ENCODE measurements around the gene NTNG1.
A peak's percentile ranks its signal among the peaks of the same experiment; 100 is the strongest.

NTNG1 gene

DNA sequence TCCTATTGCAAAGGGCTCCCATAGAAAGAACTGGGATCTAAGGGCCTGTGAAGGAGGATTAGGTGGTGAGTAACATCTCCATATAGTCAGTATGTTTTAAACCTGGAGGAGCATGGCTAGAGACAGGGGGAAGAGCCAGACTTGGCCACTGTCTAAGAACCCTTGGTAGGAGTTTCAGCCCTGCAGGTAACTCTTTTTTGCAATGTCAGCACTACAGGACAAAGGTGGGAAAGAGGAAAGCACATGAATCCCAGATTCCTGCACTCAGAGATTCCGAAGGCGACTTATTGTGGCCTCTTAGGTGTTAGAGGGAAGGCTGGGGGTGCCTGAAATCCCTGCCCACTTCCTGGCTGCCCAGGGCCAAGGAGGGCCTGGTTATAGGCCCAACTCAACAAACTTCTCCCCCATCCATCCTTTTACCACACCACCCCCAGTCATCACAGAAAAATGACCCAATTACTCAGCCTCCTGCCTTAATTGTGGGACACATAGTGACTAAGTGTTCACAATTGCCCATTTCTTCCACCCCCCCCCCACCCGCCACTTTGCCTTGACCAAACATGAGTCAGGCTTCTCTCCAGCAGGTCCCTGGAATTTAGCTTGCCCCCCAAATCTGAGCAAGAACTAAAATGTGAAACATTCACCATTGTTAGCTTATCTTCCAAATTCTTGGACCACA, 1.9 kb upstream of the NTNG1 start:
- Histone ChIP-seq H3K4me1 (ENCODE audit: low read length) (no peaks in the 10 kb centered on the region), H3K9ac (ENCODE audit: low read length) (no peak overlapping the region), H3K9me2 (replicated peaks; ENCODE audit: insufficient read depth, low read length) (no peaks in the 10 kb centered on the region), H3K27ac (ENCODE audit: low read length) (no peak overlapping the region), H3K9me3 (replicated peaks; ENCODE audit: insufficient read depth, low read length) (no peaks in the 10 kb centered on the region), H3K4me2 (ENCODE audit: low read depth, low read length) (no peak overlapping the region), H3K36me3 (replicated peaks; ENCODE audit: insufficient read depth, low read length) (no peaks in the 10 kb centered on the region), H4K20me1 (ENCODE audit: insufficient read depth, low read length) (no peaks in the 10 kb centered on the region), H2AFZ (ENCODE audit: low read length) (no peak overlapping the region), H3K4me3 (ENCODE audit: low read length) (no peak overlapping the region), H3K79me2 (ENCODE audit: low read length) (no peaks in the 10 kb centered on the region), H3K27me3 (replicated peaks; ENCODE audit: insufficient read depth, low read length) (no peaks in the 10 kb centered on the region), H3F3A (ENCODE audit: insufficient read depth, low read length) (no peaks in the 10 kb centered on the region)
- no peak for DNase-seq
- TF ChIP-seq, protein P1, sequence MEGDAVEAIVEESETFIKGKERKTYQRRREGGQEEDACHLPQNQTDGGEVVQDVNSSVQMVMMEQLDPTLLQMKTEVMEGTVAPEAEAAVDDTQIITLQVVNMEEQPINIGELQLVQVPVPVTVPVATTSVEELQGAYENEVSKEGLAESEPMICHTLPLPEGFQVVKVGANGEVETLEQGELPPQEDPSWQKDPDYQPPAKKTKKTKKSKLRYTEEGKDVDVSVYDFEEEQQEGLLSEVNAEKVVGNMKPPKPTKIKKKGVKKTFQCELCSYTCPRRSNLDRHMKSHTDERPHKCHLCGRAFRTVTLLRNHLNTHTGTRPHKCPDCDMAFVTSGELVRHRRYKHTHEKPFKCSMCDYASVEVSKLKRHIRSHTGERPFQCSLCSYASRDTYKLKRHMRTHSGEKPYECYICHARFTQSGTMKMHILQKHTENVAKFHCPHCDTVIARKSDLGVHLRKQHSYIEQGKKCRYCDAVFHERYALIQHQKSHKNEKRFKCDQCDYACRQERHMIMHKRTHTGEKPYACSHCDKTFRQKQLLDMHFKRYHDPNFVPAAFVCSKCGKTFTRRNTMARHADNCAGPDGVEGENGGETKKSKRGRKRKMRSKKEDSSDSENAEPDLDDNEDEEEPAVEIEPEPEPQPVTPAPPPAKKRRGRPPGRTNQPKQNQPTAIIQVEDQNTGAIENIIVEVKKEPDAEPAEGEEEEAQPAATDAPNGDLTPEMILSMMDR (IDR thresholded peaks at IDR 0.05; ENCODE audit: low read length), result no peak
- TF ChIP-seq EZH2 (optimal IDR thresholded peaks at IDR 0.05; ENCODE audit: low read depth, low read length) (no peak), EZH2phosphoT487 (IDR thresholded peaks at IDR 0.05; ENCODE audit: low read length) (no peak)

DNA sequence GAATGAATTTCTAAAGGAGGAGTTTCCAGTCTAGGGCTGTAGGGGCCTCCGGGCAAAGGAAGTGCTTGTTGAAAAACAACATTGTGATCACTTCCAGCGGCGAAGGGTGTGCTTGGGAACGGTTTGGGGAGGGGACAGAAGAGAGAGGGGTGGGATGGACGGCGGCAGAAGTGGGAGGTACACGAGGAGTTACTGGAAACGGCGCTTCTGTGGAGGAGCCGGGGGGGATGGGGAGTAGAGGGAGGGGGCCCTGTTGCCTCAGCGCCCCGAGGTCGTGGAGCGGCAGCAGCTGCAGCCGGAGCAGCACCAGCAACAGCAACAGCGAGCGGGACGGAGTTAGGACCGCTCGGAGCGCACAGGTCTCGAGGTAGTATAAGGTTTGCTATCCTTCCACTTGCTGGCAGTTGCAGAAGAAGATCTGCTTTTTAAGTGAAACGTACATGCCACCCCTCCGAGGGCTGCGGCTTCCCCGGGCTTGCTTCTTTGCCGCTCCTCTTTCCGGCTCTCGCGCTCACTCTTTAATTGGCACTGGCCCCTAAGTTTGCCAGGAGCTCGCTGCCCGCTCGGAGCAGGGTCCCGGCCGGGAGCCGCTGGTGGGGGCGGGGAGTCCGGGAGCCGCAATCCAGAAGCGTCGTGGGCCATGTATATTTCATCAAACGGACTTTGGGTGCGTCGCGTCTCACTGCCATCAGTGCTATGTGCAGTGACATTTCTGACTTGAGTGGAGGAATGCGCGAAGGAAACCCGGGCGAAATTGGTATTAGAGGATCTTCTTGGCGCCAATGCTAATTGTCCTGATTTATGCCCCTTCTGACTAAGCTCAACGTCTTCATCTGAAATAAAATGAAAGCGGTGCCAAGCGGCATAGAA, 771 bp upstream of the NTNG1 start:
- no peaks in the 10 kb centered on the region for H3K27me3 ChIP-seq (replicated peaks; ENCODE audit: insufficient read depth, low read length)
- peak overlapping the region; percentile 31; the same call in 1 of the 2 replicates for H2AFZ ChIP-seq (ENCODE audit: low read length)
- no peaks in the 10 kb centered on the region for H3K79me2 ChIP-seq (ENCODE audit: low read length)
- no peaks in the 10 kb centered on the region for H3K4me1 ChIP-seq (ENCODE audit: low read length)
- no peak overlapping the region for H3K27ac ChIP-seq (ENCODE audit: low read length)
- H3K9me2 ChIP-seq (replicated peaks; ENCODE audit: insufficient read depth, low read length), result no peaks in the 10 kb centered on the region
- H3K36me3 ChIP-seq (replicated peaks; ENCODE audit: insufficient read depth, low read length), result no peaks in the 10 kb centered on the region
- H3K4me2 ChIP-seq (ENCODE audit: low read depth, low read length), result peak overlapping the region; percentile 65; the same call in 1 of the 2 replicates
- no peaks in the 10 kb centered on the region for H3K9me3 ChIP-seq (replicated peaks; ENCODE audit: insufficient read depth, low read length)
- H4K20me1 ChIP-seq (ENCODE audit: insufficient read depth, low read length), result no peaks in the 10 kb centered on the region
- DNase-seq, result no peak
- no peaks in the 10 kb centered on the region for H3F3A ChIP-seq (ENCODE audit: insufficient read depth, low read length)
- TF ChIP-seq, protein P1 (IDR thresholded peaks at IDR 0.05; ENCODE audit: low read length), result no peak
- TF ChIP-seq EZH2phosphoT487 (IDR thresholded peaks at IDR 0.05; ENCODE audit: low read length) (no peak), EZH2 (optimal IDR thresholded peaks at IDR 0.05; ENCODE audit: low read depth, low read length) (no peak)
- H3K4me3 ChIP-seq (ENCODE audit: low read length), result peak overlapping the region; percentile 57
- H3K9ac ChIP-seq (ENCODE audit: low read length), result no peak overlapping the region

DNA sequence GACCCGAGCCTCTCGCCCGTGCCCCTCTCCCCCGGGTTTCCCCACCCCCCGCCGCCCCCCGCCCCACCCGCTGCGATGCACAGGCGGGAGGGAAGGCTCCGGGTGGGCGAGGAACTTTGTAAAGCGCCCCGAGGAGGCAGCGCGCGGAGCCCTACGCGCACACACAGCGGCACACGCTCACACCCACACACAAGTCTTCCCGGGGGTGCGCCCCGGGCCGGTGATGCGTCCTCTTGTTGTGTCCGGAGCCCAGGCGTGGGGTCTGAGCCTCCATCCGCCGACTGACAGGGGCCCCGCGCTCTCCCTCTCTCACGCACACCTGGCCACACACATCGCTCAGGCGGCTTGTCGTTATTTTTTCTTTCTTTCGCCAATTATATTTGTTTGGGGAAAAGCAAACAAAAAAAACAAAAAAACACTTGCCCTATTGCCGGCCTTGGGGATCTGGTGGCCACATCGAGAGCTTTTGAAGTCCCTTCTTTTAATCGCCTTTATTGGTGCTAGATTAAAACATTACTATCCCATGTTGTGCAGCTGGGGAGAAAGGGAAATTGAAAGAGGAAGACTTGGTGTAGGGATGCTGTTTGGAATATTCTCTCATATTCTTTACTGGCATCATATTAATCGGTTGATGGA, 770 bp downstream of the NTNG1 start:
- H3K4me2 ChIP-seq (ENCODE audit: low read depth, low read length), result peak overlapping the region; percentile 72
- DNase-seq, result peak; percentile 18

More for the DNA sequence above, 770 bp downstream of the NTNG1 start:
- Histone ChIP-seq H3K9me3 (replicated peaks; ENCODE audit: insufficient read depth, low read length) (no peaks in the 10 kb centered on the region), H3K9me2 (replicated peaks; ENCODE audit: insufficient read depth, low read length) (no peaks in the 10 kb centered on the region), H3K36me3 (replicated peaks; ENCODE audit: insufficient read depth, low read length) (no peaks in the 10 kb centered on the region), H3K27me3 (replicated peaks; ENCODE audit: insufficient read depth, low read length) (no peaks in the 10 kb centered on the region), H3K79me2 (ENCODE audit: low read length) (no peaks in the 10 kb centered on the region), H3K27ac (ENCODE audit: low read length) (no peak overlapping the region), H3K9ac (ENCODE audit: low read length) (no peak overlapping the region; the same call in 1 of the 2 replicates), H3K4me3 (ENCODE audit: low read length) (peak overlapping the region; percentile 70), H3K4me1 (ENCODE audit: low read length) (no peaks in the 10 kb centered on the region), H4K20me1 (ENCODE audit: insufficient read depth, low read length) (no peaks in the 10 kb centered on the region), H2AFZ (ENCODE audit: low read length) (peak overlapping the region; percentile 58; the same call in 1 of the 2 replicates), H3F3A (ENCODE audit: insufficient read depth, low read length) (no peaks in the 10 kb centered on the region)
- TF ChIP-seq EZH2 (optimal IDR thresholded peaks at IDR 0.05; ENCODE audit: low read depth, low read length), result no peak
- TF ChIP-seq, protein P1 (IDR thresholded peaks at IDR 0.05; ENCODE audit: low read length), result no peak
- no peak for TF ChIP-seq EZH2phosphoT487 (IDR thresholded peaks at IDR 0.05; ENCODE audit: low read length)

Data from MM.1S (cell line).